ENCODE measurements around the gene NACAD.
A peak's percentile ranks its signal among the peaks of the same experiment; 100 is the strongest.

Gene NACAD, protein sequence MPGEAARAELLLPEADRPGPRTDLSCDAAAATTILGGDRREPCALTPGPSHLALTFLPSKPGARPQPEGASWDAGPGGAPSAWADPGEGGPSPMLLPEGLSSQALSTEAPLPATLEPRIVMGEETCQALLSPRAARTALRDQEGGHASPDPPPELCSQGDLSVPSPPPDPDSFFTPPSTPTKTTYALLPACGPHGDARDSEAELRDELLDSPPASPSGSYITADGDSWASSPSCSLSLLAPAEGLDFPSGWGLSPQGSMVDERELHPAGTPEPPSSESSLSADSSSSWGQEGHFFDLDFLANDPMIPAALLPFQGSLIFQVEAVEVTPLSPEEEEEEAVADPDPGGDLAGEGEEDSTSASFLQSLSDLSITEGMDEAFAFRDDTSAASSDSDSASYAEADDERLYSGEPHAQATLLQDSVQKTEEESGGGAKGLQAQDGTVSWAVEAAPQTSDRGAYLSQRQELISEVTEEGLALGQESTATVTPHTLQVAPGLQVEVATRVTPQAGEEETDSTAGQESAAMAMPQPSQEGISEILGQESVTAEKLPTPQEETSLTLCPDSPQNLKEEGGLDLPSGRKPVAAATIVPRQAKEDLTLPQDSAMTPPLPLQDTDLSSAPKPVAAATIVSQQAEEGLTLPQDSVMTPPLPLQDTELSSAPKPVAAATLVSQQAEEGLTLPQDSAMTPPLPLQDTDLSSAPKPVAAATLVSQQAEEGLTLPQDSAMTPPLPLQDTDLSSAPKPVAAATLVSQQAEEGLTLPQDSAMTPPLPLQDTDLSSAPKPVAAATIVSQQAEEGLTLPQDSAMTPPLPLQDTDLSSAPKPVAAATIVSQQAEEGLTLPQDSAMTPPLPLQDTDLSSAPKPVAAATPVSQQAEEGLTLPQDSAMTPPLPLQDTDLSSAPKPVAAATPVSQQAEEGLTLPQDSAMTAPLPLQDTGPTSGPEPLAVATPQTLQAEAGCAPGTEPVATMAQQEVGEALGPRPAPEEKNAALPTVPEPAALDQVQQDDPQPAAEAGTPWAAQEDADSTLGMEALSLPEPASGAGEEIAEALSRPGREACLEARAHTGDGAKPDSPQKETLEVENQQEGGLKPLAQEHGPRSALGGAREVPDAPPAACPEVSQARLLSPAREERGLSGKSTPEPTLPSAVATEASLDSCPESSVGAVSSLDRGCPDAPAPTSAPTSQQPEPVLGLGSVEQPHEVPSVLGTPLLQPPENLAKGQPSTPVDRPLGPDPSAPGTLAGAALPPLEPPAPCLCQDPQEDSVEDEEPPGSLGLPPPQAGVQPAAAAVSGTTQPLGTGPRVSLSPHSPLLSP (N-terminal part only)

DNA sequence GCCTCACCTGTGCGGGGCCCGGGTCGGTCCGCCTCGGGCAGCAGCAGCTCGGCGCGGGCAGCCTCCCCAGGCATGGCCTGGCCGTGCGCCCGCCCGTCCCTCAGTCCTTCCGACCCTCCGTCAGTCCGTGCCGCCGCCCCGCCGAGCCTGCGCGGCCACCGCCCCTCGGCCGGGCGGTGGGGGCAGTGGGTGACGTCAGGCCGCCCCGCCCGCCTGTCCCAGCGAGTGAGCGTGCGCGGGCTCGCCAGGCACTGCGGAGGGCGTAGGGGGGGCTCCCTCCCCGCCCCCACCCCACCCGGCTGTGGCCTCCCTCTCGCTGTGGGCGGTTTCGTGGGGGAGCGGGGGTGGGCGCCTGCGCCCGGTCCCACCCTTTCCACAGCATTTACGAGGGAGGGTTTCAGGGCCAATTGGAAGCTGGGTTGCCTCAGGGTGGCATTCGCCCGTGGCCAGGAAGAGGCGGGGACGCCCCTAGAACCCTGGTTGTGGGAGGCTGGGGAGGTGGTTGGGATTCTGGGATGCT, at the start of gene NACAD:
Gene NACAD, minus strand, starts transcription at position 149 of the 520 bp plus-strand sequence. Its CDS starts 75 bp downstream, at position 74.
- DNase-seq, result peak; percentile 69

DNA sequence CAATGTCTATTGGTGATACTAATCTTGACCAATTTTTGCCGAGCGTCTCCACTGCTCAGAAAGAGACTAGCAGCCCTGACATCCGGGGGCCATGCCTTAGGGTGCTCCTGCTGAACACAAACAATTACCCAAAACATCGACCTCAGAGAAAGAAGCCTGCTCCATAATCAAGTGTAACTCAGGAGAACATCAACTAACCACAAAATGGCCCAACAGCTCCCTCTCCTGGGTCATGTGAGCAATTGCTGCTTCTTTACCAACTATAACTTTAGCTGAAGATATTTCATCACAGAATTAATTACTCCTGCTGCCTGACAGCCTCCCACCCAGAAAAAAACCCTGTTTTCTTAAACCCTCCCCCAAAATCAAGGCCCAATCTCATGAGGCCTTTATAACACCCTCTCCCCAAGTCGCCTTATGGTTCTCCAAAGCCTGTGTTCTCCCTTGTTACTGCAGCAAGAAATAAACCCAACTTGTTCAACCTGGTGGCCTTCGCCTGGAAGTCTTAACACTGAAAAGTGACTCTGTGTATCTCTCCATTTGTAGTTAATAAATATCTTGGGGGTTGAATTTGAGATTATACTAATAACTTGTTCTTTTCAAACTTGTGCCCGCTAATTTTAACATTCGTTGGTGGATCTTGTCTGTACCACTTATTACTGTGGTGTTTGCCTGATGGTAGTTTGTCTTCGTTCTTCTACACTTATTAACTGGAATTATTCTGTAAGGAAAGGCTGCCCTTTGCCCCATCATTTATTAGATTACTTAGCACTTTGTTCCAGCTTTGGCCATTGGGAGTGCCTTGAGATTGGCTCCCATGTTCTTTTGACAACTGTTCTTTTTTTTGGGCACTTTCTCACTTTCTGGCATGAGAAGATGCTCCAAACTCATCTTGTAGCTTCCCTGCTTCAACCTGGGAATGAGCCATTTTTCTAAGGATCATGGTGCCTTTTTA, 47.6 kb upstream of the NACAD start:
- DNase-seq, result peak; percentile 57

DNA sequence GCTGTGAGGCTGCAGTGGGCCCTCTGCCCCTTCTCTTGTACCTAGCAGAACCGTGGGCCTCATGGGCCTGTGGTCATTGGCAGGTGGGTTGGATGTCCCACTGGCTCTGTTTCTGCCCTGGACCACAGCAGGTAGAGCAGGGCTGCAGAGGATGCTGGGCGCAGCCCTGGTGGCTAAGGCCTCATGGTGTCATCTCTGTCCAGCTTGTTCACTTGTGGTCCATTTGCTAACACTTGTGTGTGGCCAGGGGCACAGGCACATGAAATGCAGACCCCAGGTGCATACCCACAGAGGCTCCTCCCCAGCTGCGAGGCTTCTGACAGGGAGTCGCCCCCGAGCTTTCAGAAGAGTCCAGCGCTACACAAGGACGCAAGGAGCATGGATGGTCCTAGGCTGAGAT, 45.1 kb upstream of the NACAD start:
- no peak for DNase-seq

DNA sequence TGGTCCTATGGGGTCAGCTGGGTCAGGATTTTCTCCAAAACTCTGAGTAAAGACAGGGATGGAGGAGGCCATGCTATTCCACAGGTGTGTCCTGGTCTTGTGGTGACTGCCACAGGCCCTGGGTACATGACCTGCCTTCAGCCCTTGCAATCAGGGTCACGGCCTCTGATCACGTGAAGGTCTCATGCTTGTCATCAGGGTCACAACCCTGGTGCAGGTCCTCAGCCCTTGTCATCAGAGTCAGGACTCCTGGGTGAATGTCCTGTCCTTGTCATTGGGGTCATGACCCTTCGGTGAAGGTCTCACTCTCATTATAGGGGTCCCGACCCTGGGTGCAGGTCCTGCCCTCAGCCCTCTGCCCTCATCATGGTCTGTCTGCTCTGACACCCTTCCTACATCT, 44.6 kb upstream of the NACAD start:
- no peak for DNase-seq

DNA sequence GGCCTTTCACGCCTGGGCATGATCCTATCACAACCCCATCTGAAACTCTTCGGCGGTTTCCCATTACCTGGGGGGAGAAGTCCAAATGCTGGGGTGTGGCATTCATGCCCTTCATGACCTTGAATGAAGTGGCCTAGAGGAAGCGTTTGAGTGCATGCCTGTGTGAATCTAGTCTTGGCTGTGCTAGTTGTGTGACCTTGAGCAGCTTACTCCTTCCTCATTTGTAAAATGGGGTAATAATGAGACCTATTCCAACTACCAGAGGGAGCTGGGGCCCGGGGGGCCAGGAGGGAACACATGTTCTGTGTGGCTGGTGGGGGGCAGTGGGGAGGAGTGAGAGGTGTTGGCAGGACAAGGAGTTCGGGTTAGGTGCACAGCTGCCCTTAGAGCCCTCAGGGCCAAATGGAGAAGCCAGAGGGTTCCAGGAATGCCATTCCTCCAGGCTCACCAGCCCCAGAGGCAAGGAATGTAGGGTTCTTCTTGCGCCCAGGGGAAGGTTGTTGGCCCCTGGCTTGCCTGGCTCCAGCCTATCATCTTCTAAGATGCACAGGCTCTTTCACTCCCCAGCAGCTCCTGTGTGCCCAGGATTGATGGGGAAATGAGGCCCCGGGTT, 44.0 kb upstream of the NACAD start:
- DNase-seq, result no peak

DNA sequence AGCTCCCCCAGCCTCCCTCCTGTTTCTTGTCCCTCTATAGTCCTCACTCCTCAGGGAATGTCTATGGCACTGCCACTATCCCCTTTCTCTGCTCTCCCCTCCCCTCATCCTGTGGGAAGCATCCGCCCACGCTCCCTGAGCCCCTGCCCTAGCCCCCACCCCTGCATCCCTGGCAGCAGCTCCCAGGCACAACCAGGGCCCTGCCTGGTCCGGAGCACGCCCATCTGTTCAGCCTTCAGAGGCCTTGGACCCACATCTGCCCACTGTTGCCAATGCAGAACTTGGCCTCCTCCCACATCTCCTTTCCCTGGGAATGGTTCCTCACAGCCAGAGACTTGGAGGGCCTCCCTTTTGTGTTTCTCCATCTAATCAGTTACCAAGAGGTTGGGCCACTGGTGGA, 43.1 kb upstream of the NACAD start:
- no peak for DNase-seq

DNA sequence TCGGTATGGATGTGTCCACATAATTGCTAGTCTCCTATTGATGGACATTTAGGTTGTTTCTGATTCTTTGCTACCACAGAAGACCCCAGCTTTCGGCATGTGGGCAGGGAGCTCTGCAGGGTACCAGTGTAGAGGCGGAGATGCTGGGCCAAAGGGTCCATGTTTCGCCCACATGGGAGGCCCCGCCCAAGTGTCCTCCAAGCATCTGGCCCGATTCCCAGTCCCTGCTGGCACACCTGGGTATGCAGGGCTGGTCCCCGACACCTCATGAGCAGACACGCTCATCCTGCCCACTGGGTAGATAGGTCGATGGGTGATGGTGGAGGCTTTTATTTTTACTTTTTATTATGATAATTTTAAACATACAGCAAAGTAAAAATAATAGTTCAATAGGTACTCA, 42.1 kb upstream of the NACAD start:
- DNase-seq, result no peak

DNA sequence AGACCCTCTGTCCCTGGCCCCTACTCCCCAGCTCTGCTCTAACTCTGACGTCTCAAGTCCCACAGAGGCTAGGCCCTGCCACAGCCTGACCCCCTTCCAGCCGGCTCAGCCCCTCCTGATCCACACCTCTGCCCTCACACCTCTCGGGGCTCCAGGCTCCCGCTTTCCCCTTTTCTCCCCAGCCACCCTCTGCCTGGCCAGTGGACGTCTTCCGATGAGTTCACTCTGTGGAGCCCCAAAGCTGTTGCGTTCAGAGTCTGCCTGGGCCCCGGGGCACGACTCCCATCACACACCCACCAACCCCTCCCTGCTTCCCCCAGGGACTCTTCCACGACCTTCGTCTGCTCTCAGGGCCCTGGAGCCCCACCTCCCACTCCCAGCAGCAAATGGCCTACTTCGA, 41.1 kb upstream of the NACAD start:
- DNase-seq, result no peak

DNA sequence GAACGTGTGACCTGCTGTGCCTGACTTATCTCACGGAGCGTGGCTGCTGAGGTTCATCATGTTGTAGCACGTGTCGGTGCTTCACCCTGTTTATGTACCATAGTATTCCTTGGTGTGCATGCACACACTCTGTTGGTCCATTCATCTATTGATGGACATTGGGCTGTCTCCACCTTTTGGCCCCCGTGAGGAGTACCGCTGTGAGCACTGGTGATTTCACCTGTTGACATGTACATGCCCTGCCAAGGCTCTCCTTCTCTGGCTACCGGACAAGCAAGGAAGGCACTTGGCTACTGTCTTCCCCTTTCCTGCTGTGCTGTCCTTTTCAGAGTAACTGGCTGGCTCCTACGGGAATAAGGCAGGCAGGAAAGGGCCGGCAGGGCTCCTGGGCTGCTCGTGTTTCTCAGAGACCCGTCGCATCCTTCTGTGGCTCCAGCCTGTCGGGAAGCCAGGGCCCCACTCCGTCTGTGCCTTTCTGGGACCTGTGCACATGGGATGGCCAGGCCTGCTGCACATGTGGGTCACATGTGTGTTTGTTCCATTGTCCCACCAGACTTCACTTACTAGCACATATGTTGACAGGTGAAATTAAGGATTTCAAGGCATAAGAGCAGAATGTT, 40.5 kb upstream of the NACAD start:
- DNase-seq, result no peak

DNA sequence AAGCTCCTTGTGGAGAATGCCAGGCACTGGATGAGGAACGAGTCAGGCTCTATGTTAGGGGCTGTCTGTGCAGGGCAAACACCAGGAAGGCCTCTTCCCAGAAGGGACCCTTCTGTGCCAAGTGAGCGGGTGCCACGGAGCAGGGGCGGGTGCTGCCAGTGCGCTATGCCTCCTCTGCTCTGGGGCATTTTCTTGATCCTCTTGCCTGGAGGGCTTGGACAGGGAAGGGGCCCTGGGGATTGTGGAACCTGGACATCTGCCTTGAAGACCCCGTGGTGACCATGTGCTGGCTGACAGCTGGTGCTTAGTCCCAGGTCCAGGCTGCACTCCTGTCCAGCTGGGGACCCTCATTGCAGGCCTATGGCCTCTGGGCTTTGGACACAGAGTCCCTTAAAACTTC, 38.2 kb upstream of the NACAD start:
- no peak for DNase-seq

DNA sequence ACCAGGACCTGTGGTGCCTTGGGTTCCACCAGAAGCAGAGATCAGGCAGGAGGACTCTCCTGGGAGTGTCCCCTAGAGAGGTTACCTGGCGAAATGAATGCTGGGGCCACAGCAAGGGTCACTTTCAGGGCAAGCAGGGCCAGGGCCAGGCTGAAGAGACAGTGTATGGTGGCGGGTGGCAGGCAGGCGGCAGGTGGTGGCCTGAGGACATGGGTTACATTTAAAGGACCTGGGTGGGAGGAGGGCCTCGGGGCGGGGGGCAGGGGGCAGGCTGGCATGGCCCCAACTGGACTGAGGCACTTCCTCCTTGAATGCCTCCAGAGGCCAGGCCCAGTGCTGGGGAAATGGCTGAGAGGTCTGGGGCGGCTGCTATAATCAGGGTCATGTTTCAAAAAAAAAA, 37.4 kb upstream of the NACAD start:
- DNase-seq, result no peak

DNA sequence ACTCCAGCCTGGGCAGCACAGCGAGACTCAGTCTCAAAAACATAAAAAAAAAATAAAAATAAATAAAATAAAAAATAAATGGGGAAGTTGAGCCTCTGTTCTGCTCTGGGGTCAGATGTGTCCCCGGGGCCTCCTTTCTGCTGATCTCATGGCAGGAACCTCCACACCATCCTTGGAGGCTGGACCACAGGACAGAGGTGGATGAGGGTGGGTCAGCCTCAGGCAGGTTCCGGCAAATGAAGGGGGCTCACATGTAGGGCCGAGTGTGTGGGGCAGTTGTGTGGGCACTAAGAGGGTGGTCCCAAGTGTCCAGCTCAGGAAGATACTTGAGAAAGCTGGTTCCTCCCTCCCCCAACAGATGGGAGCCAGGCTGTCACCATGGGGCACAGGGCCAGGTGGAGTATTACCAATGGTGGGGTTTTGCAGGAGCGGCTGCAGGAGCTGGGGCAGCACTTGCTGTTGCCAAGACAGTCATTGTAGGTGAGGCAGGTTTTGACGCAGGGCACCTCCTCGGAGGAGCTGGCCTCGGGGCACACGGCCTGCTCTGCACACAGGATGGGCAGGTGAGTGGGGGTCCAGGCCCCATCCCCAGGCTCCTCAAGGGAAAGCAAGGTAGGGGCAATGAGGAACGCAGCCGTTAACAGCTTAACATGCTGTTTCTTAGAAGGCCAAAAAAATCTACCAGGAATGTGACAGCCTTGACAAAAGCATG, 36.6 kb upstream of the NACAD start:
- DNase-seq, result no peak

DNA sequence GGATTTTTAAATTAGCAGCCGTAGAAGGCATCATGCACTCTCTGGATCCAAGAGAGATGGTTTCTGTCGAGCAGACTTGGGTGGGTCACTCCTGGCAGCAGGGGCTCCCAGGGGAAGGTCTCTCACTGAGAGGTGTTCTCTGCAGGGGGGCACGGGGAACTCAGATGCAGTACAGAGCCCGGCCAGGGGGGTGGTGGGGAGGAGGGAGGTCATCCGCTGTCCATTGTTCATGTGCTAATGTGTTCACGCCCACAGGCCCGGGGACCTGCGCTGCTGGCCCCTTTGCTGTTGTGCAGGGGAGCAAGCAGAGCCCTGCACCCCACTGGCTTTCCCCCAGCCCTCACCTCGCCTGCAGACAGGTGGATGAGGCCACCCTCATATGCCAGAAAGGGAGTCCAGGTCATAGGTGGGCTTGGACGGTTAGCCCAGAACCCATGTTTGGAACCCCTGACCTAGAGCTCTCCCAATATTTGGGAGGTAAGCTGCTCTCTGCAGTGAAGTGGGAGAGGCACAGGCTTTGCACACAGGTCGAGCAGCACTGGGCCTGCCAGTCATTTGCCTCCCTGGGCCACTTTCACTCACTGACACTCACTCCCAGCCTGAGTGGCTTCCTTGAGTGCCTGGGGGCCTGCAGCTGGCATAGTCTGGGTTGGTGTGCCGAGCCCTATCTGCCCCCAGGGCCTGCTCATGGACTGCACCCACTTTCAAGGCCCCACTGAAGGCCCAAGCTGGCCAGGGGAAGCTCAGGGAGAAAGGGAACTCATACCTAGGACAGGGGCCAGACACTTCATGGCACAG, 35.3 kb upstream of the NACAD start:
- no peak for DNase-seq

DNA sequence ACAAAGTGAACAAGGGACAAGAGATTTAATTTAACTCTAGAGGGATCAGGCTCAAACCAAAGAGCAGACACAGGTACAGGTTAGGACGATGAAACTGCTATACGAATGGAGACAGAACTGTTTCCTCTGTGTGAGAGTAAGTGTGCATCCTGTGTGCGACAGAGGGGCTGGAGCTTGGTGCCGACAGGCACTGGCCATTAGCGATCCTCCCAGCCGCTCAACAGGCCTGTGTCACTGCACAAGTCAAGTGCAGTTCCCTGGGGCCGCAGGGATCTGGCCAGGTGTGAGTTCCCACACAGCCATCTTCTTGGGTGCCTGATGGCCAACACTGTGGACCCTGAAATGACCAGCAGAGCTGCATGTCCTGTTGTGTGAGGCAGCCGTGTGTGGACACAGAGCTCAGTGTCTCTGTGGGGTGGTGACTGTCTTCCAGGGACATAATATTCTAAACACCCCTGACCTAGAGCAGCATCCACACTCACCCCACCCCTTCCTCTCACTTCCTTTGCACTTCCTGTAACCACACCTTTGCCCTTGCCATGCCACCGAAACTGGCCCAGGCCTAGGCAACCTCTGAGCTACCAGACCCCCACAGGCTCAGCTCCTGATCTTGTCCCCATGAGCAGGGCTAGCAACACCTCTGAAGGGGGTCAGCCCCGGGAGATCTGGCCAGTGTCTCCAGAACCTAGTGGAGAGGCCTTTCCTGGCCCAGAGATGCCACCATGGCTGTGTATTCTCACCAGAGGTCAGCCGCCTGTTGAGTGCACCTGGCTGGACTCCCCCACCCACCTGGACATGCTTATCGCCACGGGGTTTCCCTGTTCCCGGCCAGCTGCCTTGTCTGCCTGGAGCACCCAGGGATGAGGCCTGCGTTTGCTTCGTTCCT, 34.4 kb upstream of the NACAD start:
- DNase-seq, result no peak

DNA sequence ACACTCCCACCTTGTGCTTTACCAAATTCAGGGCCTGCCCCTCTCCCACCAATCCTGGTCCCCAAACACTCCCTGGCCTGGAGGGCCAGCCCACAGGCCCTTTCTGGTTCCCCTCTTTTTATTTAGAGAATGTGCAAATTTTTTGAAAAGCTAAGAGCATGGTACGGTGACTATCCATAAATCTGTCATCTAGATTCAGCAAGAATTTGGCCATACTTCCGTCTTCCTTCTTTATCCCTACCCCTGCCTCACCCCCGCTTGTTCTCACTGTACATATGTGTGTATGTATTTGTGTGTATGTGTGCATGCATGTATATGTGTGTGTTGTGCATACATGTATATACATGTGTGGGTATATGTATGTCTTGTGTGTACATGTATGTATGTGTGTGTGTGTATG, 30.8 kb upstream of the NACAD start:
- DNase-seq, result no peak

DNA sequence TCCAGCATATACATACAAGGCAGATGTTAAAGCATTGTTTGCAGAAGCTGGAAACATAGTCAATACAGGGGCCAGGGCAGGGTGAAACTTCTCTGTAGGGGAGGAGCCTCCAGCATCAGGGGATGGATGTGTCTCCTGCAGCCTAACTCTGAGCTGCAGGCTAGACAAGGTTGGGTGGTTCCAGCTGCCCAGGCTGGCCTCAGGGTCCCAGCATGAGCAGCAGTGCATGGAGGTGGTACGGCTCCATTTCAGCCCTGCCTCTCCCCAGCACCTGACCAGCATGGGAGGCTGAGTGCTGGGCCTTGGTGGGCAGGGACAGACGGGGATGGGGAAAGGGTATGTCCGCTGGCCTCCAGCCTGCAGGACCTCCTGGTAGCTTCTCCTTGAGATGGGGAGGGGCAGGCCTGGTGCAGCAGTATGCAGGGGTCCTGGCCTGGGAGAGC, 30.1 kb upstream of the NACAD start:
- DNase-seq, result no peak

DNA sequence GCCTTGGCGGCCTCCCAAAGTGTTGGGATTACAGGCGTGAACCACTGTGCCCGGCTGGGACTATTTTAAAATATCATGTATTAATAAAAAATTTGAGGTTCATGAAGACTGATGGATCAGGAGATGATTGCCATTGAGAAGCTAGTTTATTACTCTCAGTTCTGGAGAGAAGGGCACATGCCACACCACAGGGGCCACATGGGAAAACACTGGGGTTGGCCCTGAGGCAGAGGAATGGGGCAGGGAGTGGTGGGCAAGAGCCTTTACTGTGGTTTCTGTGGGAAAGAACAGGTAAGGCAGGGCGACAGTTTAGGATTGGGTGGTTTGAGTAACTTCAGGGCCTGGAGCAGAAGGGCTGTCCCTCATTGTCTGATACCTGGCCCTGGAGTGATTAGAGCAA, 29.5 kb upstream of the NACAD start:
- DNase-seq, result no peak

DNA sequence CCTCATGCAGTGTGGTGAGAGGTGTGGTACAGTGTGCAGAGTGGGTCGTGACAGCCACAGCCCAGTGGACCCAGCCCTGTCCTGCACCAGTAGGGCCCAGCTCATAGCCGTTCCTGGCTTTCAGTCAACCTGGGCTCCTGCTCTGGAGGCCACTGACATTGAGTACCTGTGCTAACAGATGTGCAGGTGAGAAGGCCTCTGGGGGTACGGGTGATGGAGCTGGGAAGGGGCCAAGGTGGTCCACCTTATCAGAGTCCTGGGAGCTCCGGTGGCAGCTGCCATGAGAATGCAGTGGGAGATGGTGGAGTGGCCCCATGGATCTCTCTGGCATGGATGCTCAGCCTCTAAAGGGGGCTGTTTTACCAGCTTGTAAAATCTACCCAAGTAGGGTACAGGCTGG, 28.8 kb upstream of the NACAD start:
- no peak for DNase-seq

All from NCI-H2171 (cell line).